CD14-positive monocyte (primary cell): ENCODE data around the gene MPC1L. TPM values are rescaled to one million over a fixed set of nuclear protein-coding genes. Genes with fewer than 3 reads are reported as not detected.

Source experiments
- DNase-seq, 3 donors: peaks; one replicate each; pipeline ENCODE4 v3.0.0-alpha.2; 2011 to 2022
- H2AFZ ChIP-seq: 2 replicates; pipeline ENCODE4 v1.6.0; 2012; ENCODE audit warnings: mild to moderate bottlenecking, low read depth, low read length, inconsistent platforms; ENCODE audit not compliant: insufficient read depth, poor library complexity, severe bottlenecking
- H3K27ac ChIP-seq, 2 donors: 1 replicate in 1 of 2; 2 replicates in 1 of 2; pipeline ENCODE4 v1.5.1; 2012 to 2013; ENCODE audit warnings: low read length in 2 of 2, control low read depth in 1 of 2, inconsistent platforms in 1 of 2, low read depth in 1 of 2, mild to moderate bottlenecking in 1 of 2
- H3K27me3 ChIP-seq, 2 donors: one replicate each; pipeline versions ENCODE4 v1.6.0 to v1.6.1; 2011 to 2013; ENCODE audit warnings: low read length in 2 of 2; ENCODE audit not compliant: control insufficient read depth in 2 of 2, insufficient read depth in 2 of 2
- H3K36me3 ChIP-seq, 2 donors: replicated peaks in 1 of 2; 1 replicate in 1 of 2; 2 replicates in 1 of 2; pipeline versions ENCODE4 v1.5.1 to v1.6.1; 2012 to 2013; ENCODE audit warnings: low read length in 2 of 2, control low read depth in 1 of 2, inconsistent platforms in 1 of 2, mild to moderate bottlenecking in 1 of 2; ENCODE audit not compliant: insufficient read depth in 2 of 2, control insufficient read depth in 1 of 2
- H3K4me1 ChIP-seq, 2 donors: 1 replicate in 1 of 2; 2 replicates in 1 of 2; pipeline versions ENCODE4 v1.5.1 to v1.6.1; 2012 to 2013; ENCODE audit warnings: low read length in 2 of 2, control low read depth in 1 of 2, inconsistent platforms in 1 of 2, mild to moderate bottlenecking in 1 of 2, moderate library complexity in 1 of 2; ENCODE audit not compliant: insufficient read depth in 2 of 2, control insufficient read depth in 1 of 2
- H3K4me2 ChIP-seq: replicated peaks from 2 replicates; pipeline ENCODE3; 2012; ENCODE audit warnings: low read length, moderate library complexity, mild to moderate bottlenecking; ENCODE audit not compliant: poor library complexity, severe bottlenecking; ENCODE audit errors: extremely low read depth
- H3K4me3 ChIP-seq, 3 experiments: fragments of 200-600 bp in 1 of 3; sonication (generic) in 1 of 3; replicated peaks in 1 of 3; 1 replicate in 2 of 3; 2 replicates in 1 of 3; pipeline ENCODE4 v1.5.1; 2011 to 2013; ENCODE audit warnings: low read length in 3 of 3, mild to moderate bottlenecking in 3 of 3, control low read depth in 2 of 3, low read depth in 2 of 3, inconsistent platforms in 1 of 3, moderate library complexity in 1 of 3
- H3K79me2 ChIP-seq: 2 replicates; pipeline ENCODE4 v1.6.0; 2012; ENCODE audit warnings: mild to moderate bottlenecking, control low read depth, inconsistent platforms, low read length, moderate library complexity; ENCODE audit not compliant: insufficient read depth
- H3K9ac ChIP-seq: 2 replicates; pipeline ENCODE4 v1.6.0; 2017; ENCODE audit warnings: low read length, mild to moderate bottlenecking; ENCODE audit not compliant: insufficient read depth, poor library complexity, severe bottlenecking
- H3K9me3 ChIP-seq, 2 donors: replicated peaks in 1 of 2; 1 replicate in 1 of 2; 2 replicates in 1 of 2; pipeline versions ENCODE4 v1.5.1 to v1.6.1; 2012 to 2013; ENCODE audit warnings: low read length in 2 of 2, control low read depth in 1 of 2; ENCODE audit not compliant: control insufficient read depth in 1 of 2, insufficient read depth in 1 of 2
- H4K20me1 ChIP-seq: 2 replicates; pipeline ENCODE4 v1.6.0; 2012; ENCODE audit warnings: mild to moderate bottlenecking, low read length, control low read depth, moderate library complexity; ENCODE audit not compliant: insufficient read depth
- H3K27ac Mint-ChIP-seq, 7 donors: one replicate each; pipeline ENCODE4 v1.8.0; 2020; ENCODE audit warnings: mild to moderate bottlenecking in 7 of 7, mixed read lengths in 7 of 7, moderate library complexity in 6 of 7, inconsistent platforms in 2 of 7
- H3K27me3 Mint-ChIP-seq, 3 donors: one replicate each; pipeline ENCODE4 v1.8.0; 2021 to 2022; ENCODE audit warnings: low read depth in 3 of 3, mild to moderate bottlenecking in 3 of 3, mixed read lengths in 3 of 3, moderate library complexity in 3 of 3, inconsistent platforms in 1 of 3
- H3K36me3 Mint-ChIP-seq, 2 donors: one replicate each; pipeline ENCODE4 v1.8.0; 2020; ENCODE audit warnings: mixed read lengths in 2 of 2, inconsistent platforms in 1 of 2, mild to moderate bottlenecking in 1 of 2
- H3K4me1 Mint-ChIP-seq: one replicate; pipeline ENCODE4 v1.8.0; 2020; ENCODE audit warnings: mild to moderate bottlenecking, mixed read lengths
- H3K4me3 Mint-ChIP-seq, 2 donors: one replicate each; pipeline ENCODE4 v1.8.0; 2020; ENCODE audit warnings: mild to moderate bottlenecking in 2 of 2, mixed read lengths in 2 of 2, moderate library complexity in 1 of 2
- H3K9me3 Mint-ChIP-seq, 7 donors: one replicate each; pipeline ENCODE4 v1.8.0; 2020 to 2022; ENCODE audit warnings: mixed read lengths in 7 of 7, mild to moderate bottlenecking in 6 of 7, moderate library complexity in 6 of 7, inconsistent platforms in 2 of 7
- CTCF ChIP-seq: fragments of 200-600 bp; IDR thresholded peaks from one replicate; pipeline ENCODE4 v1.8.0; 2022; ENCODE audit warnings: antibody characterized with exemption, mild to moderate bottlenecking
- WGBS: methylation state at CpG from one replicate; pipeline ENCODE4 v1.1.5; 2013; ENCODE audit warnings: missing lambda C conversion rate; ENCODE audit not compliant: insufficient coverage; 5-methylcytosine and 5-hydroxymethylcytosine counted together
- intact Hi-C, 2 donors: fragments of 100-400 bp; cut with micrococcal nuclease; formaldehyde crosslinking; loops; one replicate each; pipeline versions ENCODE4 v1.15.0 to v1.15.1; 2023
- polyA plus RNA-seq, 3 donors: library from polyadenylated mRNA; depleted of rRNA in 1 of 3; unstranded in 2 of 3; stranded (reverse) in 1 of 3; fragments of 300-500 nt in 2 of 3; fragments of >200 nt in 1 of 3; fragmentation: Illumina TruSeq in 2 of 3; gene quantifications; 1 replicate in 2 of 3; 2 replicates in 1 of 3; pipeline ENCODE4 v1.2.3, GENCODE V29; 2012 to 2021

MPC1L gene
- polyA plus RNA-seq, 3 donors, result not detected

- peaks cover 0 to 20% of the 10 kb centered on the region in 2 donors for H3K27me3 ChIP-seq
- Mint-ChIP-seq H3K4me3 (no peak overlapping the region), H3K4me1 (peaks cover 40% of the 10 kb centered on the region), H3K36me3 (no peaks in the 10 kb centered on the region), H3K9me3 (peaks cover 0 to 13% (median 0%) of the 10 kb centered on the region in 7 donors), H3K27me3 (peaks cover 0 to 47% (median 0%) of the 10 kb centered on the region in 3 donors), H3K27ac (no peak overlapping the region)
- peaks cover 39 to 45% of the 10 kb centered on the region in 2 donors for H3K4me1 ChIP-seq
- H3K9me3 ChIP-seq, result no peaks in the 10 kb centered on the region
- H3K79me2 ChIP-seq, result peaks cover 6% of the 10 kb centered on the region
- intact Hi-C loops, result no loop called here
- no peak overlapping the region for H3K4me2 ChIP-seq
- no peak overlapping the region for H2AFZ ChIP-seq
- TF ChIP-seq CTCF, result no peak
- no peak overlapping the region for H3K9ac ChIP-seq
- H3K27ac ChIP-seq, result no peak overlapping the region
- H3K4me3 ChIP-seq, result no peak overlapping the region
- DNase-seq, result no peak
- H3K36me3 ChIP-seq, result no peaks in the 10 kb centered on the region
- H4K20me1 ChIP-seq, result no peaks in the 10 kb centered on the region
- WGBS, result 100% methylated on average over 1 of the region's 3 CpGs
Observed at GRCh38 chrX:40576291-40576690, 46.9 kb upstream of the MPC1L start.

GRCh38 chrX:40578039-40578695 is 45.1 kb upstream of the MPC1L start:
- intact Hi-C loops, result no loop called here
- H3K27me3 Mint-ChIP-seq, result peaks cover 0 to 40% (median 0%) of the 10 kb centered on the region in 3 donors
- Histone ChIP-seq H3K36me3 (no peaks in the 10 kb centered on the region), H3K4me2 (peak overlapping the region; percentile 70), H3K9me3 (no peaks in the 10 kb centered on the region), H3K27ac (peak overlapping the region; percentile 81 to 92), H3K9ac (no peak overlapping the region), H3K79me2 (peaks cover 25% of the 10 kb centered on the region), H3K27me3 (peaks cover 0 to 22% of the 10 kb centered on the region in 2 donors), H3K4me3 (peak overlapping the region in 1 of 3 experiments; percentile 82), H4K20me1 (peaks cover 15% of the 10 kb centered on the region), H2AFZ (no peak overlapping the region), H3K4me1 (peaks cover 51 to 58% of the 10 kb centered on the region in 2 donors)
- peaks cover 51% of the 10 kb centered on the region for H3K4me1 Mint-ChIP-seq
- WGBS, result 0% methylated on average over 2 of the region's 7 CpGs
- no peaks in the 10 kb centered on the region for H3K36me3 Mint-ChIP-seq
- no peak for TF ChIP-seq CTCF
- no peak overlapping the region for H3K4me3 Mint-ChIP-seq
- H3K27ac Mint-ChIP-seq, result peak overlapping the region; percentile 92 to 98 (median 96)
- DNase-seq, result peak; percentile 9 to 28 (median 28)
- H3K9me3 Mint-ChIP-seq, result peaks cover 0 to 20% (median 0%) of the 10 kb centered on the region in 7 donors
